ENCODE measurements around the gene IRF4.

IRF4 gene

DNA sequence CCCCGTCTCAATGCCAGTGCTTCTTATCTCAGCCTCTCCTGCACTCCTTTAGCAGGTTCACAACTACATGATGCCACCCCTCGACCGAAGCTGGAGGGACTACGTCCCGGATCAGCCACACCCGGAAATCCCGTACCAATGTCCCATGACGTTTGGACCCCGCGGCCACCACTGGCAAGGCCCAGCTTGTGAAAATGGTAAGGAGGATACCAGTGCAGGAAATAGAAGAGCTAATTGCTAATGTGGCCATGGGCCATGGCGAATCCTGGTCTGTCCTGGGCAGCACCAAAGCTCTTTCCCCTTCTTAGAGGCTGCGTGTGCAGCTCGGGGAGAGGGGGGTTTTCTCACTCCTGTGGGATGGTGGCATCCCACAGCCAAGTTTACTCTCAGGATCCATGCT lies 5.5 kb downstream of the IRF4 start:
- Histone ChIP-seq H3K4me3 (ENCODE audit: low read length, poor library complexity, severe bottlenecking) (no peak overlapping the region), H3K4me2 (ENCODE audit: low read depth, low read length, poor library complexity, severe bottlenecking) (no peak overlapping the region), H2AFZ (ENCODE audit: low read length) (no peak overlapping the region), H3K4me1 (ENCODE audit: insufficient read depth, low read length, poor library complexity, severe bottlenecking) (no peaks in the 10 kb centered on the region), H3K79me2 (ENCODE audit: insufficient read depth, low read length) (no peaks in the 10 kb centered on the region), H4K20me1 (ENCODE audit: insufficient read depth, low read length, poor library complexity, severe bottlenecking) (no peaks in the 10 kb centered on the region), H3F3A (ENCODE audit: low read depth) (no peaks in the 10 kb centered on the region), H3K9me2 (replicated peaks; ENCODE audit: low read depth, low read length) (no peaks in the 10 kb centered on the region), H3K9me3 (ENCODE audit: insufficient read depth, low read depth, low read length) (no peaks in the 10 kb centered on the region), H3K27me3 (ENCODE audit: insufficient read depth, low read length, poor library complexity, severe bottlenecking) (no peaks in the 10 kb centered on the region), H3K36me3 (ENCODE audit: insufficient read depth, low read length) (no peaks in the 10 kb centered on the region), H3K9ac (ENCODE audit: low read depth, low read length, poor library complexity, severe bottlenecking) (no peak overlapping the region)
- TF ChIP-seq, protein P1, sequence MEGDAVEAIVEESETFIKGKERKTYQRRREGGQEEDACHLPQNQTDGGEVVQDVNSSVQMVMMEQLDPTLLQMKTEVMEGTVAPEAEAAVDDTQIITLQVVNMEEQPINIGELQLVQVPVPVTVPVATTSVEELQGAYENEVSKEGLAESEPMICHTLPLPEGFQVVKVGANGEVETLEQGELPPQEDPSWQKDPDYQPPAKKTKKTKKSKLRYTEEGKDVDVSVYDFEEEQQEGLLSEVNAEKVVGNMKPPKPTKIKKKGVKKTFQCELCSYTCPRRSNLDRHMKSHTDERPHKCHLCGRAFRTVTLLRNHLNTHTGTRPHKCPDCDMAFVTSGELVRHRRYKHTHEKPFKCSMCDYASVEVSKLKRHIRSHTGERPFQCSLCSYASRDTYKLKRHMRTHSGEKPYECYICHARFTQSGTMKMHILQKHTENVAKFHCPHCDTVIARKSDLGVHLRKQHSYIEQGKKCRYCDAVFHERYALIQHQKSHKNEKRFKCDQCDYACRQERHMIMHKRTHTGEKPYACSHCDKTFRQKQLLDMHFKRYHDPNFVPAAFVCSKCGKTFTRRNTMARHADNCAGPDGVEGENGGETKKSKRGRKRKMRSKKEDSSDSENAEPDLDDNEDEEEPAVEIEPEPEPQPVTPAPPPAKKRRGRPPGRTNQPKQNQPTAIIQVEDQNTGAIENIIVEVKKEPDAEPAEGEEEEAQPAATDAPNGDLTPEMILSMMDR (conservative IDR thresholded peaks at IDR 0.05; ENCODE audit: low read length) = no peak
- TF ChIP-seq EZH2phosphoT487 (IDR thresholded peaks at IDR 0.05; ENCODE audit: borderline replicate concordance) = no peak

DNA sequence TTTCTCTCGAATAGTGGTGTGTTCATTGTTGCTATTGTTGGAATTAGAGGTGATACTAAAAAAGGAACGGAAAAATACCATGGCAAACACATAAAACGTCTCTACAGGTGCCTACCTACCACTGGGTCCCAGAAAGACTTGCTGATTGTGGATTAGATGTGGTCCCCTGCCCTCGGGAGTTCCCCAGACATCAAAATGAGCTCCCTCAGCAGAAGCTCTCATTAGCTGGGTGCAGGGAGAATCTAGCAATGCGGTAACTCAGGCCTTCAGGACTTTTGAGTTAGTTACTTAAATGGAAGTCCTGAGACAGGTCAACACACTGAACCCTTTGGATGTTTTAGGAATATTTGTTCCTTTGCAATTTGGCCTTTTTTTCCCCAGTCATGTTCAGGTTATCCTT lies 6.1 kb downstream of the IRF4 start:
- Histone ChIP-seq H3F3A (ENCODE audit: low read depth) (no peaks in the 10 kb centered on the region), H3K4me3 (ENCODE audit: low read length, poor library complexity, severe bottlenecking) (no peak overlapping the region), H2AFZ (ENCODE audit: low read length) (no peak overlapping the region), H3K36me3 (ENCODE audit: insufficient read depth, low read length) (no peaks in the 10 kb centered on the region), H3K4me2 (ENCODE audit: low read depth, low read length, poor library complexity, severe bottlenecking) (no peak overlapping the region), H3K9ac (ENCODE audit: low read depth, low read length, poor library complexity, severe bottlenecking) (no peak overlapping the region), H3K4me1 (ENCODE audit: insufficient read depth, low read length, poor library complexity, severe bottlenecking) (no peaks in the 10 kb centered on the region), H4K20me1 (ENCODE audit: insufficient read depth, low read length, poor library complexity, severe bottlenecking) (no peaks in the 10 kb centered on the region), H3K9me3 (ENCODE audit: insufficient read depth, low read depth, low read length) (no peaks in the 10 kb centered on the region), H3K9me2 (replicated peaks; ENCODE audit: low read depth, low read length) (no peaks in the 10 kb centered on the region), H3K79me2 (ENCODE audit: insufficient read depth, low read length) (no peaks in the 10 kb centered on the region), H3K27me3 (ENCODE audit: insufficient read depth, low read length, poor library complexity, severe bottlenecking) (no peaks in the 10 kb centered on the region)
- TF ChIP-seq EZH2phosphoT487 (IDR thresholded peaks at IDR 0.05; ENCODE audit: borderline replicate concordance) = no peak
- TF ChIP-seq, protein P1 (conservative IDR thresholded peaks at IDR 0.05; ENCODE audit: low read length) = no peak

DNA sequence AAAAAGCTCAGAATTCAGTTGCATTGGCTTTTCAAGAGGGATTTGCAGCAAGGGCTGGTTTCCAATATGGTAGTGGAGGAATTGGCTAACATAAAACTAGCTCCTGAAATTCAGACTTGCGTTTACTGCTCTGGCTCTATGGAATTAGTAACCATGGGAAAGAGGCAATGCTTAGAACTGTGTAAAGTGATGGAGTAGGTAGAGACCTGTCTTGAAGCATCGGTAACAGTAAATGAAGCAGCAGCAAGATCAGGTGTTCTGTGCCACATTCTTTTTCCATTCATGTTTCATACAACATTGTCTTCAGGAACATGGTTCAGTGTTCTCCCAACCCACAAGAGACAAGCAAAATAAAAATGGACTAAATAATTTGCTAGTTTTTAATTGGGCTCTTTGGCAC lies 6.5 kb downstream of the IRF4 start:
- no peaks in the 10 kb centered on the region for H3K27me3 ChIP-seq (ENCODE audit: insufficient read depth, low read length, poor library complexity, severe bottlenecking)

More for the DNA sequence above, 6.5 kb downstream of the IRF4 start:
- no peak overlapping the region for H3K9ac ChIP-seq (ENCODE audit: low read depth, low read length, poor library complexity, severe bottlenecking)
- no peaks in the 10 kb centered on the region for H3K9me3 ChIP-seq (ENCODE audit: insufficient read depth, low read depth, low read length)
- no peak overlapping the region for H3K4me3 ChIP-seq (ENCODE audit: low read length, poor library complexity, severe bottlenecking)
- H3K4me1 ChIP-seq (ENCODE audit: insufficient read depth, low read length, poor library complexity, severe bottlenecking) = no peaks in the 10 kb centered on the region
- H2AFZ ChIP-seq (ENCODE audit: low read length) = no peak overlapping the region
- H3F3A ChIP-seq (ENCODE audit: low read depth) = no peaks in the 10 kb centered on the region
- no peak overlapping the region for H3K4me2 ChIP-seq (ENCODE audit: low read depth, low read length, poor library complexity, severe bottlenecking)
- no peaks in the 10 kb centered on the region for H3K36me3 ChIP-seq (ENCODE audit: insufficient read depth, low read length)
- TF ChIP-seq, protein P1 (conservative IDR thresholded peaks at IDR 0.05; ENCODE audit: low read length) = no peak
- TF ChIP-seq EZH2phosphoT487 (IDR thresholded peaks at IDR 0.05; ENCODE audit: borderline replicate concordance) = no peak
- no peaks in the 10 kb centered on the region for H3K79me2 ChIP-seq (ENCODE audit: insufficient read depth, low read length)
- H3K9me2 ChIP-seq (replicated peaks; ENCODE audit: low read depth, low read length) = no peaks in the 10 kb centered on the region
- H4K20me1 ChIP-seq (ENCODE audit: insufficient read depth, low read length, poor library complexity, severe bottlenecking) = no peaks in the 10 kb centered on the region

All from Loucy (cell line).